A549 (cell line): Measurements from ENCODE around the gene SMG6. TPM values are rescaled to one million over a fixed set of nuclear protein-coding genes. Genes with fewer than 3 reads are reported as not detected.

Source experiments
- ATAC-seq, 2 experiments: fragments of 200-7000 bp in 1 of 2; fragments of >200 bp in 1 of 2; cut with Nextera tagmentation in 1 of 2; cut with Tn5 transposase in 1 of 2; 3 replicates each; pipeline versions ENCODE4 v1.8.0 to v1.9.1; 2018 to 2020; ENCODE audit warnings: mild to moderate bottlenecking in 1 of 2, moderate library complexity in 1 of 2
- CTCF ChIA-PET: fragments of 300-600 bp; sonication (Branson Sonifier 250); formaldehyde crosslinking; extraction: SDS; loops from one replicate; lab custom pipeline; 2021; ENCODE audit warnings: antibody characterized with exemption, inconsistent platforms; lab: Yijun Ruan, JAX
- POLR2A ChIA-PET: fragments of 350-600 bp; formaldehyde crosslinking; extraction: SDS; loops from one replicate; lab custom pipeline; 2021; ENCODE audit warnings: antibody characterized with exemption, inconsistent platforms; lab: Yijun Ruan, JAX
- DNase-seq, 2 experiments: peaks; one replicate each; pipeline versions ENCODE4 v3.0.0 to v3.0.0-alpha.2; 2011 to 2016; ENCODE audit warnings: low read depth in 1 of 2, low spot score in 1 of 2
- FAIRE-seq: peaks from 2 replicates; lab custom pipeline; 2011; peaks lifted over from hg19 to GRCh38; lab: Jason Lieb, UNC
- H3K27ac ChIP-seq, 2 experiments: fragments of >200 bp; sonication (Bioruptor Twin); formaldehyde crosslinking; 3 replicates each; pipeline ENCODE4 v1.5.1; 2016 to 2017
- H3K4me1 ChIP-seq: fragments of >200 bp; sonication (Bioruptor Twin); formaldehyde crosslinking; 3 replicates; pipeline ENCODE4 v1.6.1; 2016
- H3K4me2 ChIP-seq: fragments of >200 bp; sonication (Bioruptor Twin); formaldehyde crosslinking; 3 replicates; pipeline ENCODE4 v1.6.1; 2016
- H3K4me3 ChIP-seq: fragments of >200 bp; sonication (Bioruptor Twin); formaldehyde crosslinking; 3 replicates; pipeline ENCODE4 v1.5.1; 2016
- H3K9me3 ChIP-seq: fragments of >200 bp; sonication (Bioruptor Twin); formaldehyde crosslinking; 3 replicates; pipeline ENCODE4 v1.6.1; 2016
- ATOH8 ChIP-seq: fragments of 250-450 bp; sonication (Bioruptor Pico); IDR thresholded peaks from 2 replicates; pipeline ENCODE4 v1.5.0; 2020; ENCODE audit warnings: low read depth, mild to moderate bottlenecking, moderate library complexity
- CEBPB ChIP-seq, 2 experiments: fragments of >200 bp in 1 of 2; sonication (Bioruptor Twin) in 1 of 2; formaldehyde crosslinking in 1 of 2; IDR thresholded peaks; 2 replicates each; pipeline ENCODE4 v1.6.1; 2012 to 2016
- CHD4 ChIP-seq: fragments of 200-600 bp; sonication (generic); IDR thresholded peaks from 2 replicates; pipeline ENCODE4 v1.6.1; 2016; ENCODE audit warnings: antibody characterized with exemption, mild to moderate bottlenecking, borderline replicate concordance
- EHF ChIP-seq: fragments of 250-450 bp; sonication (Bioruptor Pico); IDR thresholded peaks from 2 replicates; pipeline ENCODE4 v1.5.0; 2020; ENCODE audit warnings: mild to moderate bottlenecking
- EP300 ChIP-seq, 2 experiments: fragments of >200 bp; sonication (Bioruptor Twin); formaldehyde crosslinking; IDR thresholded peaks; 2 replicates in 1 of 2; 3 replicates in 1 of 2; pipeline ENCODE4 v1.6.1; 2016 to 2017
- FOSL2 ChIP-seq, 2 experiments: fragments of 450-650 bp in 1 of 2; fragments of >200 bp in 1 of 2; sonication (Bioruptor Twin) in 1 of 2; formaldehyde crosslinking; IDR thresholded peaks; 2 replicates each; pipeline versions ENCODE4 v1.5.0 to v1.6.1; 2016 to 2020; ENCODE audit warnings: mild to moderate bottlenecking in 1 of 2, moderate library complexity in 1 of 2
- FOXS1 ChIP-seq: fragments of 250-450 bp; sonication (Bioruptor Pico); IDR thresholded peaks from 2 replicates; pipeline ENCODE4 v1.5.0; 2020; ENCODE audit warnings: mild to moderate bottlenecking, moderate library complexity
- GATA3 ChIP-seq: IDR thresholded peaks from 2 replicates; pipeline ENCODE4 v1.6.1; 2012; ENCODE audit warnings: borderline replicate concordance
- HES2 ChIP-seq: fragments of >200 bp; sonication (Bioruptor Twin); formaldehyde crosslinking; IDR thresholded peaks from 2 replicates; pipeline ENCODE4 v1.6.1; 2016
- HMGXB4 ChIP-seq: fragments of 250-450 bp; sonication (Bioruptor Pico); IDR thresholded peaks from 2 replicates; pipeline ENCODE4 v1.5.0; 2021; ENCODE audit warnings: mild to moderate bottlenecking, moderate library complexity, borderline replicate concordance
- HOXB5 ChIP-seq: fragments of 250-450 bp; sonication (Bioruptor Pico); IDR thresholded peaks from 2 replicates; pipeline ENCODE4 v1.5.0; 2020; ENCODE audit warnings: mild to moderate bottlenecking, moderate library complexity
- JUNB ChIP-seq: fragments of >200 bp; sonication (Bioruptor Twin); formaldehyde crosslinking; IDR thresholded peaks from 2 replicates; pipeline ENCODE4 v1.6.1; 2016
- KDM5A ChIP-seq: fragments of 200-600 bp; sonication (generic); IDR thresholded peaks from 2 replicates; pipeline ENCODE4 v1.6.1; 2016; ENCODE audit warnings: antibody characterized with exemption, mild to moderate bottlenecking
- MAZ ChIP-seq: fragments of 150-350 bp; IDR thresholded peaks from 2 replicates; pipeline ENCODE4 v1.6.1; 2014; ENCODE audit warnings: antibody characterized with exemption, low read depth, low read length, borderline replicate concordance
- NR3C1 ChIP-seq: fragments of >200 bp; sonication (Bioruptor Twin); formaldehyde crosslinking; IDR thresholded peaks from 3 replicates; pipeline ENCODE4 v1.6.1; 2017
- PBX3 ChIP-seq: IDR thresholded peaks from 2 replicates; pipeline ENCODE4 v1.6.1; 2012
- RAD21 ChIP-seq, 2 experiments: fragments of >200 bp in 1 of 2; sonication (Bioruptor Twin) in 1 of 2; formaldehyde crosslinking in 1 of 2; IDR thresholded peaks in 1 of 2; conservative IDR thresholded peaks in 1 of 2; 2 replicates in 1 of 2; 3 replicates in 1 of 2; pipeline ENCODE4 v1.6.1; 2012 to 2018; ENCODE audit warnings: inconsistent platforms in 1 of 2
- RARB ChIP-seq: fragments of 250-450 bp; sonication (Bioruptor Pico); IDR thresholded peaks from 2 replicates; pipeline ENCODE4 v1.8.0; 2021; ENCODE audit warnings: mild to moderate bottlenecking, moderate library complexity
- RFX5 ChIP-seq: fragments of 450-650 bp; IDR thresholded peaks from 2 replicates; pipeline ENCODE4 v1.7.1; 2014; ENCODE audit warnings: antibody characterized with exemption, mild to moderate bottlenecking, moderate library complexity
- SREBF2 ChIP-seq: fragments of 450-650 bp; IDR thresholded peaks from 2 replicates; pipeline ENCODE4 v1.6.1; 2014; ENCODE audit warnings: mild to moderate bottlenecking, moderate library complexity
- TFCP2L1 ChIP-seq: fragments of 250-450 bp; sonication (Bioruptor Pico); IDR thresholded peaks from 2 replicates; pipeline ENCODE4 v1.5.0; 2021; ENCODE audit warnings: mild to moderate bottlenecking
- TP53 ChIP-seq: fragments of 250-450 bp; sonication (Bioruptor Pico); IDR thresholded peaks from 2 replicates; pipeline ENCODE4 v1.5.0; 2021; ENCODE audit warnings: mild to moderate bottlenecking, moderate library complexity
- USF2 ChIP-seq: fragments of 450-650 bp; IDR thresholded peaks from 2 replicates; pipeline ENCODE4 v1.6.1; 2014; ENCODE audit warnings: antibody characterized with exemption
- ZFP36 ChIP-seq: fragments of 450-650 bp; IDR thresholded peaks from 2 replicates; pipeline ENCODE4 v1.6.1; 2014; ENCODE audit warnings: borderline replicate concordance; ENCODE audit not compliant: partially characterized antibody
- ZSCAN20 ChIP-seq: fragments of 250-450 bp; sonication (Bioruptor Pico); IDR thresholded peaks from 2 replicates; pipeline ENCODE4 v1.8.0; 2022; ENCODE audit warnings: mild to moderate bottlenecking, moderate library complexity
- WGBS: methylation state at CpG from one replicate; pipeline ENCODE4 v1.1.6; 2017; ENCODE audit errors: missing lambda C conversion rate; 5-methylcytosine and 5-hydroxymethylcytosine counted together
- polyA plus RNA-seq, 4 experiments: library from polyadenylated mRNA; depleted of rRNA in 3 of 4; stranded (reverse); fragments of >200 nt; fragmentation: RNase III in 1 of 4; extraction: RNeasy Plus Mini Kit Qiagen cat#74134 plus additional on column Dnase treatment in 1 of 4; gene quantifications; 2 replicates in 3 of 4; 3 replicates in 1 of 4; pipeline ENCODE4 v1.2.3, GENCODE V29; 2011 to 2017

The SMG6 gene
- polyA plus RNA-seq, 2 of the 4 experiments (the other 2 are of a cell fraction), result 4.7 to 17.0 TPM

- ChIA-PET CTCF (interaction anchor here (0.6 to 3.7 kb wide), 6 partner anchors 9 to 812 kb away, joined by 3 to 42 read pairs (median 4); partner anchors contain the start of gene HIC1), POLR2A (no interaction called here)
- Histone ChIP-seq H3K27ac (no peak overlapping the region), H3K4me1 (peaks cover 13% of the 10 kb centered on the region), H3K4me3 (no peak overlapping the region), H3K9me3 (no peaks in the 10 kb centered on the region), H3K4me2 (no peak overlapping the region)
- WGBS, result 83% methylated on average over 6 of the region's 6 CpGs
- DNase-seq, result no peak
- ATAC-seq, result no peak
- FAIRE-seq, result no peak
- no peak for TF ChIP-seq CEBPB (IDR thresholded peaks at IDR 0.05)
- TF ChIP-seq HOXB5 (CRISPR knock-in tag), result no peak
- TF ChIP-seq TP53 (CRISPR knock-in tag), result no peak
- TF ChIP-seq SREBF2, result no peak
- TF ChIP-seq KDM5A, result no peak
- TF ChIP-seq FOSL2 (IDR thresholded peaks at IDR 0.05), result no peak
- TF ChIP-seq FOSL2 (CRISPR knock-in tag; IDR thresholded peaks at IDR 0.05), result no peak
- TF ChIP-seq RARB (CRISPR knock-in tag), result no peak
- no peak for TF ChIP-seq MAZ
- TF ChIP-seq FOXS1, result no peak
- no peak for TF ChIP-seq HMGXB4 (CRISPR knock-in tag)
Observed at GRCh38 chr17:2235792-2236366, 67.7 kb downstream of the SMG6 start.

GRCh38 chr17:2235265-2235664, 68.3 kb downstream of the SMG6 start:
- Histone ChIP-seq H3K9me3 (no peaks in the 10 kb centered on the region), H3K4me1 (peaks cover 7% of the 10 kb centered on the region), H3K4me3 (no peak overlapping the region), H3K4me2 (no peak overlapping the region)
- ATAC-seq (no peak), DNase-seq (no peak), FAIRE-seq (no peak)
- CTCF ChIA-PET, result interaction anchor here (0.6 to 9.1 kb wide), 6 partner anchors 10 to 813 kb away, joined by 3 to 117 read pairs (median 19); partner anchors contain the start of gene HIC1
- POLR2A ChIA-PET, result no interaction called here
- WGBS, result 87% methylated on average over 4 of the region's 4 CpGs
- no peak for TF ChIP-seq RFX5
- no peak for TF ChIP-seq ATOH8
- TF ChIP-seq TFCP2L1, result no peak
- TF ChIP-seq EHF (CRISPR knock-in tag), result no peak
- TF ChIP-seq TP53 (CRISPR knock-in tag), result no peak
- no peak for TF ChIP-seq CEBPB (IDR thresholded peaks at IDR 0.05)
- no peak for TF ChIP-seq ZSCAN20 (CRISPR knock-in tag)
- no peak for TF ChIP-seq HES2
- TF ChIP-seq CHD4, result no peak
- no peak for TF ChIP-seq JUNB
- TF ChIP-seq GATA3, result no peak
- TF ChIP-seq NR3C1, result no peak
- no peak for TF ChIP-seq EP300 (IDR thresholded peaks at IDR 0.05)
- TF ChIP-seq RARB (CRISPR knock-in tag), result no peak
- no peak for TF ChIP-seq PBX3
- TF ChIP-seq MAZ, result no peak
- TF ChIP-seq USF2, result no peak
- no peak for TF ChIP-seq ZFP36
- TF ChIP-seq RAD21 (conservative IDR thresholded peaks at IDR 0.05 in 1 of 2, IDR thresholded peaks at IDR 0.05 in 1 of 2), result no peak
- TF ChIP-seq, all 56 proteins: peak for 0
- no peak overlapping the region for H3K27ac ChIP-seq
